GM21367 (cell line): ENCODE data around the gene ARHGEF11.

Experiments
- ATAC-seq: cut with Tn5 transposase; IDR thresholded peaks from one replicate; pipeline ENCODE4 v1.9.1; 2021; ENCODE audit not compliant: unreplicated experiment

ARHGEF11 gene

DNA sequence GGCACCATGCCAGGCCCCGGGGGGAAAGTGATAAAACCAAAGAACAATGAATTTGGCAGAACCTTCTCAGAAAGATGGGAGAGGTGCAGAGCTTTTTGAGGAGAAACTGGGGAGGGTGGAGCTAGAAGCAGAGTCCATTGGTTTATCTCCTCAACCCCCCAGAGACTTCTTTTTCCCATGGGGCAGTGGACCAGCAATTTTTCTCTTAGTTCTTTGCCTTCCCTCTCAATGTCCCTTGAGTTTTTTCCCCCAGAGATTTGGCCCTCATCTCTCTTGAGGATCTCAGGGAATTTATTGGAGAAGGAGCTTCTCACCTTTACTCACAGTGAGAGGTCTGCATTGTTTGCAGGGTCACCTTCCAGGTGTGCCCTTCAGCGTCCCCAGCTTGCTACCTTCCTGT is 5.3 kb upstream of the ARHGEF11 start:
- no peak for ATAC-seq

DNA sequence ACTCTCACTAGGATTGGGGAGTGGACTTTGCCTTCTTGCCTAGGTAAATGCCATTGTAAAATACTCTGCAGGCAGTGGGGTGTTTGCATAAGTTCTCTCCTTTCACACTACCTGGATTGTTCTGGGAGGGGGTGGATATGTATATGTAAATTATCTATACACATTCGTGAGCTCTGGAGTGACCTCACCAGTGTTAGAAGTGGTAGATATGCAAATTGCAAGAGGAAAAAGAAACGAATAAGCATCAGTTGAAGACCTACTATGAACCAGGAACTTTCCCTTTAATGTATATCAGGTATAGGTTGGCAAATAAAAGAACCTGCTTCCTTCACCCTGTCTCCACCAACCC is 1.5 kb upstream of the ARHGEF11 start:
- ATAC-seq: no peak

DNA sequence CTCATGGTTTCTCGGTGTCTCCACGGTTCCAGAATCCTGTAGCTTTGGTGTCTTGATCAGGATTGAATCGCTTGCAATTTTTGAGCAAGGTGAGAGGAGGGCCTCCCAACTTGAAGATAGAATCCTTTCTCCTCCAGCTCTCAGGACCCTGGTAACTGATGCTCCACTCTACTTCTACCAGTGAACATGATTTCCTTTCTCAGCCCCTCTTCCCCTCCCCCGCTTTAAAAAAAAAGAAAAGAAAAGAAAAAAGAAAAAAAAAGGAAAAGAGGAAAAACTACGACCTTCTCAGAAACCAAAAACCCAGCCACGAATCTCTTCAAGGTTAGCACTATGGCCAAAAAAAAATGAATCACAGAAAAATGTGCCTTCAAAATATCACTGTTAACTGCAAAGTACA is 1.2 kb downstream of the ARHGEF11 start:
- no peak for ATAC-seq

DNA sequence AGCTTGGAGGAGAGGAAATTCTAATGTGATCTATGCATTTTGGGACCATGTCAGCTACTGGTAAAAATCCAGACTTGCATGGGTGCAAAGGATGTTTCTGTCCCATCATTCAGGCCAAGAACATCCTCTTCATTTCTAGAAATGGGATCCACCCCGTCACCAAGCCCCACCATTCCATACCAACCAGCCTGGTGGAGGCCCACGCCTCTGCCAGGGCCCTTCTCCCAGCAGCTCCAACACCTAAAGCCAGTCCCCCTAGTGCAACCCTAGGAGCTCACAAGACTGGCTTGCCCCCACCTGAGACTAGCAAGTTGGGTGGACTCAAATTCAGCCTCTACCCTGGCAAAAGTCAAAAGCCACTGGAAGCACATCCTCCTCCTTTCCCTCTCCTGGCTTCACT is 1.9 kb downstream of the ARHGEF11 start:
- ATAC-seq: no peak

DNA sequence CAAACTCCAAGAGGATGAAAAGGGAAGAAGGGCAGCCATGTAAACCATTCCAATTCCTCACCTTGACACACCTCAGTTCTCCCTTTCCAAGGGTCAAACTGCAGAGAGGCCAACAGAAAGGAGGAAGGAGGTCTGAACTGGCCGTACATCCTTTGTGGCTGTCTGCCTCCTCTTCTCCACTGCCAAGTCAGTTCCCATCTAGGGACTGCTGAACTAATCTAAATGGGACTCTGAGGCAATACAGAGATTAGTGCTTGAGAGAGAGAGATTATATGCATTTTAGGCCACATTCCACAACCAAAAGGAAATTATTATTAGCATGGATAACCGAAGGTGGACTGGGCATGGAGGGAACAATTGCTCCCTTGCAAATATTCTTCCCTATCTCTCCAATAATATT is 2.7 kb downstream of the ARHGEF11 start:
- no peak for ATAC-seq

DNA sequence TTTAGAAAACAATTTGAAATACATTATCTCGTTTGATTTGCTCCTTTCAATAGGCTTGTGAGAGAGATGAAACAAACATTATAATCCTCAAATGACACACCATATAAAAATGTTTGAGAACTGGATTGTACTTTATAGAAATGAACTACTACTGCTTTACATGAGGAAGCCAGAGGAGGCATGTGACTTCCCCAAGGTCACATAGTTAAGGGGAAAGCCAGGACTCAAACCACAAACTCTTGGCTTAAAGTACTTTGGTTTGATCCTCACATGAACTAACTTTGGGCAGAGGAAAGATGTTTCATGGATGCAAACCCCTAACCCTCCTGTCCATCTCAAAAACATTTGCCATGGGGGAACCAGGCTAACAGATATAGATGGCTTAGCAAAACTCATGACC is 4.7 kb downstream of the ARHGEF11 start:
- ATAC-seq: no peak

DNA sequence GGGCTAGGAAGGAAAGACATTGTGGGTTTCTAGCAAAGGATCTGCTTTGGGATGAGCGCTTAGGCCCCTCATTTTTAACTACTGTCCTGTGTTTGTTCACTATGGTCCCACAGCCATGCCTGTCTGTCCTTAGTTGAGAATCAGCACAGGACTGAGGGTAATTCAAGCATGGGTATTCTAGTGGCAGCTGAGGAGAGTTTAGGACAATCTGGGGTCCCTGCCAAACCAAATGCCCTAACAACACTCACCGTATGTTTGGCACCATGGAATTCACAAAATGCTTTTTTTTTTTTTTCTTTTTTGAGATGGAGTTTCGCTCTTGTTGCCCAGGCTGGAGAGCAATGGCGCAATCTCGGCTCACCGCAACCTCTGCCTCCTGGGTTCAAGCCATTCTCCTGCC is 10.4 kb downstream of the ARHGEF11 start:
- ATAC-seq: no peak

DNA sequence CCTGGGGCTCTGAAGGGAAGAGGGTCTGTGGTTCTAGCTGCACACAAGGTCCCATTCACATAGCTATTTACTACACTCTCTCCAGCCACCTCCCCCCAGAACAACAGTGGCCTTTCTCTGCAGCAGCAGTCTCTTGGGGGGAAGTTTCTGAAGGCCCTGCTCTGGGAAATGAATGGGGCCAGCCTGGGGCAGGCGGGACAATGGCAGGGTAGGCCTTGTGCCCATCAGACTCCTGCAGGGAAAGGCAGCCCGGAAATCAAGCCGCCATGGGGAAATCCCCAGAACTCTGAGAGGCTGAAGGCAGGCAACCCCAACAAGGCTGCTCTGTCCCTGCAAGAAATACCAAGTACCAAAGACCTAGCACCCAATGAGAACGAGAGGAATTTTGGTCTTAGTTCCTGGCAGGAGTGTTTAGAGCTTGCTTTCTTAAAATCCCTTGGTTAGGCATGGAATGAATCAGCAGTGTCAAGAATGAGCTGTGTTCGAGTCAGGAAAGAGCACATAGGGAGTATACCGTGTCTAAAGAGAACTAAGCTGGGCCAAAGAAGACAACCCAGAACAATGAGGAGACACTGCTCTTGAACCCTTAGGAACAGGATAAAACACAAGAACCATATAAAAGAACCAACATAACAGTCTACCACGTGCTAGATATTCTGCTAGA is 11.3 kb downstream of the ARHGEF11 start:
- no peak for ATAC-seq

DNA sequence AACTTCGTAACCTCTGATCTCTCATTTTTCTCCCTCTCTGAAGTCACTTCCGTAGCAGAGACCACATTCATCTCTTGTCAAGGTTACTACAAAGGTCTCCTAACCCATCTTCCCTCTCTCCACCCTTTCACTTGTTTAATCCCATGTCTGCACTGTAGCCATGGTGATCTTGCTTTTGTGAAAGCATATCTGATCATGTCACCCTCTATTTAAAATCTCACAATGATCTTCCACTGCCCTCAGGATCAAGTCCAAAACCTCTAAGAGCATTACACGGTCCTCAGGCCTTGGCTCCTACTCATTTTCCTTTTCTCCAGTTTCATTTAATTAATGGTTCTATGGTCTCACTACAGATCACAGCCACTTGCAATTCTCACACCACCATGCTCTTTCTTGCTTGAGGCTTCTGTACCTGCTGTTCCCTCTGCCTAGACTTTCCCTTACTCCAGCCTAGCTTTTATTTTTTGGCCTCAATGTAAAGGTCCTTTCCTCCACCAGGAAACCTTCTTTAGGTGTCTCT is 12.1 kb downstream of the ARHGEF11 start:
- no peak for ATAC-seq

DNA sequence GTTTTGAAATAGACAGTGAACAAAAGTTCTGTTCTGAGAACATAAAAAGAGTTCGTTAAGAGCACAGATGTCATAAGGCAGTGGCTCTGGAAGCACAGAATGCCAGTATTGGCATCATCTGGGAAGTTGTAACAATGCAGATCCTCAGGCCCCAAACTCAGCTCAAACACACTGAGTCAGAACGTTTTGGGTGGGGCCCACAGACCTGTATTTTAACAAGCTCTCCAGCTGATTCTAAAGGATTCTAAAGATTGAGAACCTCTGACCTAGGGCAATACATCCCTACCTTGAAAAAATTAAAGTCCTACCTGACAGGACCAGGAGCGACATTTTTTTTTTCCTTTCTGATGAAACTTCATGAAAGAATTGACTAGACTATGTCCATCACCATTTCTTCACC is 13.2 kb downstream of the ARHGEF11 start:
- ATAC-seq: no peak

DNA sequence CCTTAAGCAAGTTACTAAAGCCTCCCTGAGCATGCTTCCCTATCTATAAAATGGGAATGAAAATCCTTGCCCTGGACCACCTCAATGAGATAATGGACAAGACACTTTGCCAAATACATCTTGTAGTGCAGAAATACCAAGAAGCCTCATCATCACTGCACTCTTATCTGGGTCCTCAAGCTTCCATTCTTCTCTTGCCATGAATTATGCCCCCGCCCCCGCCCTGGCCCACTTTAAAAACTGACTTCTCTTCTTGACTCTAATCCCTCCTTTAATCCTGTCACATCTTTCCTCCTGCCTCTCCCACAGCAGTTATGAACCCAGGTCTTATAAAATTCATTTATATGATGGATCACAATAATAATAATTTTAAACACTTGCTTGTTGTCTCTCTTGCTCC is 14.8 kb downstream of the ARHGEF11 start:
- ATAC-seq: no peak

DNA sequence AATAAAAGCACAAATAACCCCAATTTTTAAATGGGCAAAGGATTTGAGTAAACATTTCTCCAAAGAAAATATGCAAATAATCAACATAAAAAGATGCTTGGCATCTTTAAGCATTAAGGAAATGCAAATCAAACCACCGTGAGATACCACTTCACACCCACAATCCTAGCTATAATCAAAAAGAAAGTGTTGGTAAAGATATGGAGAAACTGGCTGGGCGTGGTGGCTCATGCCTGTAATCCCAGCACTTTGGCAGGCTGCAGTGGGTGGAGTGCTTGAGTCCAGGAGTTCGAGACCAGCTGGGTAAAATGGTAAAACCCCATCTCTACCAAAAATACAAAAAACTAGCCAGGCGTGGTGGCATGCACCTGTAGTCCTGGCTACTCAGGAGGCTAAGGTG is 16.9 kb downstream of the ARHGEF11 start:
- ATAC-seq: no peak

DNA sequence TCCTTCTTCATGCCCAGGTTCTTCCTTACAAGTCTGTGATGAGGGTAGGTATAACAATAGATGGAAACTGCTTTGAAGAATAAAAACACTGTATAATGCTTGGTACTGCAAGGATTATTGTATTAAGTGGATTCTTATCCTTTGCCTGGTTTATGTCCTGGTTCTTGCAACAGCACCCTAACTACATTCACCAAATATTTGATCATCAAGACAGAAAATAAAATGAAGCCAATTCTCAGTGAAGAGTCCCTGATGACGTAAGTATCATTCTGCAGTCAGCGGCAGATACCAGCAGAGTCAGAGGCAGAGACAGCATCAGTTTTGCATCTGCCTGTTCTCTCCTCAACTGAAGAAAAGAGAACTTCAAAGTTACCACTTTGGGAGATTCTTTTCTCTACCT is 19.7 kb downstream of the ARHGEF11 start:
- no peak for ATAC-seq

DNA sequence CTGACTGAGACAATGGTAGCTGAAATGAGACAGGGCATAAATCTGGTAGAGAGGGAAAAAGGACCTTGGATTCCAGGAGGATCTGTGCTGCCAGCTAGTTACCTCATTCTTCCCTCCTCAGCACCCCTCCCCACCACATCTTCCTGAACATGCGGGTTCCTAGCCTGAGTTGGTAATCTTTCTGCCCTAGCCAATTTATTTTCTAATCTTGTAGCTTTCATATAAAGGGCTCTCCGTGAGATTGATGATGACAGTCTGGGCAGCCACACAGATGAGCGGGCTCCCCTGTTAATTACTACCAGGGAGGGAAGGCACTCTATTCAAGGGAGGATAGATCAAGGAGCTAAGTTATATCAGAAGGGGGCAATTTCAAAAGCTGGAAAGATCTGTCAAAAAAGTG is 20.2 kb downstream of the ARHGEF11 start:
- no peak for ATAC-seq

DNA sequence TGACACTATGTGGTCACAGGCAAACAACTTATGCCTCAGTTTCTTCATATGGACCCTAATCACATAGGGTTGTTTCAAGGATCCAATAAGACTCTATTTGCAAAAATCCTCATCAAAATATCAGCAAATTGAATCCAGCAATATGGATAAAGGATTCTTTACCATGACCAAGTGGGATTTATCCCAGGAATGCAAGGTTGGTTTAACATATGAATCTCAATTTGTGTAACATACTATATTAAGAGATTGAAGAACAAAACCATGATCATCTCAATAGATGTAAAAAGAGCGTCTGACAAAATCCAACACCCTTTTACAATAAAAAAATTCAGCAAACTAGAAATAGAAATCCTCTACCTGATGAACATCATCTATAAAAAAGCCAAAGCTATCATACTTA is 23.9 kb downstream of the ARHGEF11 start:
- no peak for ATAC-seq

DNA sequence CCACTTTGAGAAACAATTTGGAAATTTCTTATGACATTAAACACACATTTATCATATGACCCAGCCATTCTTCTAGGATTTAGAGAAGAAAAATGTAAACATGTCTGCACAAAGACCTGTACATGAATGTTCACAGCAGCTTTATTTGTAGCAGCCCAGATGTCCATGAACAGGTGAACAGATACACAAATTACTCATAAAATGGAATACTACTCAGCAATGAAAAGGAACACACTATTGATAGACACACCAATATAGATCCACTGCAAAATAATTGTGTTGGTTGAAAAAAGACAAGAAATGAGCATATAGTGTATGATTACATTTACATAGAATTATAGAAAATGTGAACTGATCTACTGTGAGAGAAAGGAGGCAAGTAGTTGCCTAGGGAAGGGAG is 26.1 kb downstream of the ARHGEF11 start:
- ATAC-seq: no peak

DNA sequence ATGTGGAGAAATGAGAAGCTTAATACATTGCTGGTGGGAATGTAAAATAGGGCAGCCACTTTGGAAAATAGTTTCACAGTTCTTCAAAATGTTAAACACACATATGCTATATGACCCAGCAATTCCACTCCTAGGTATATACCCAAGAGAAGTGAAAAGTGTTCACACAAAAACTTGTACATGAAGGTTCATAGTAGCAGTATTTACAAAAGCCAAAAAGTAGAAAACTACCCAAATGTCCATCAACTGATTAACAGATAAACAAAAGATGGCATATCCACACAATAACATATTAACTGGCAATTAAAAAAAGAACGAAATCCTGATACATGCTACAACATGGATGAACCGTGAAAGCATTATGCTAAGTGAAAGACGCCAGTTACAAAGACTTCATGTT is 33.7 kb downstream of the ARHGEF11 start:
- no peak for ATAC-seq

DNA sequence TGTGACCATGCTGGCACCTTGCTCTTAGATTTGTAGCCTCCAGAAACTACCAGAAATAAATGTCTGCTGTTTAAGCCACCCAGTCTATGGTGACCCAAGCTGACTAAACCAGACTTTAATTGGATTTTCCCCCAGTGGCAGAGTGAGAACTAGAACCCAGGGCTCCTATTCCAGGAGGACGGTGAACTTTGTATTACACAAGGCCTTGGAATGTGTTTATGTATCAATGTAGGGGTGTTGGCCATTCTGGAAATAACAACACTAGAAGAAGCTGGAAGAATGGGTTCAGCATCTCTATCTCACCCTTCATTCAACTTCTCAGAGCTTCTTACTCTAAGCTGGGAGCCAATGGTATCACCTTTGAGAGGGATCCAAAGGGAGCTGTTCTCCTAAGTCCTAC is 37.0 kb downstream of the ARHGEF11 start:
- no peak for ATAC-seq

DNA sequence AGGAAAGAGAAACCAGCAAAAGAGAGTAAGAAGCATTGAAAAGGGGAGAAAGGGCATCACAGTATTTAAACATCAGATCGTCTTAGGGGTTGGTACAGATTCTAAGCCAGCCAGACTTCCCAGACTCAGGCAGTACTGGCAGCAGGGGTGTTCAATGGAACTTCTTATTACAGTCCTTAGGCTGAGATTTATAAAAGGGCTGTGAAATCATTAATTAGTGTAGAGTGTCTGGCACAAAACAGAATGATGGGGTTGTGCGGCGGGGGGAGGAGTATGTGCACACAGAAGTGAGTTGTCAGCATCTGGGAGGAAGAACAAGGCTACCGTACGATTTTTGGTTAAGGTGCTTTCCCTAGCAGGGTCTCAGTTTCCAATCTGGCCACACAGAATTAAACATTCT is 38.2 kb downstream of the ARHGEF11 start:
- ATAC-seq: no peak

DNA sequence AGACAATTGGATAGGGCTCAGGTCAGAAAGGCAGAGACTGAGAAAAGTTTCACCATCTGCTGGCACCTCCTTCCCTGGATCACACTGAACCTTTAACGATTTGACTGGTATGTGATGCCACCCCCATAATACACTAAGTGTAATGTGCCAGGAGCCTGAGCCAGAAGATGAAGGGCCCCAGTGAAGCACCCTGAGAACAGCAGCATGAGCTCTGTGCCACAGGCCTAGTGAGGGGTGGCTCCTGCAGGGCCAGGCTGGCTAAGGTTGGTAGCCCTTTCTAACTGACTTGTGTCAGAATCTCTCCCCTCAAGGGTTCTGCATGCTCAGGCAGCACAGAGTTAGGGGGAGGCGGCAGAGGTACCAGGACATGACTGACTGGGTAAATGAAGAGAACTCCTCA is 38.9 kb downstream of the ARHGEF11 start:
- ATAC-seq: no peak

DNA sequence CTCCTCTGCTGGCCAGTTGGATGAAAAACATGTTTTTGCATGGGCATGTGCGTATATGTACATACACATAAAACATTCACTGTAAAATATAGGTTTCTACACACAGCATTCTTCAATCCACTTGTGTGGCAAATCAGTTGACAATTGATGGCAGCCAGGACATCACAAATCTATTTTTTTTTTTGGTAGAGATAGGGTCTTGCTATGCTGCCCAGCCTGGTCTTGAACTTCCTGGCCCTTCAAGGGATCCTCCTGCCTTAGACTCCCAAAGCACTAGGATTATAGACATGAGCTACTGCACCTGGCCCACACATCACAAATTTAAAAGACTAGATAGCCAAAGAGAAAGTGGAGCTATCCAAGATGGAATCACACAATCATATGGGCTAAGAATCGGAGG is 39.6 kb downstream of the ARHGEF11 start:
- no peak for ATAC-seq

DNA sequence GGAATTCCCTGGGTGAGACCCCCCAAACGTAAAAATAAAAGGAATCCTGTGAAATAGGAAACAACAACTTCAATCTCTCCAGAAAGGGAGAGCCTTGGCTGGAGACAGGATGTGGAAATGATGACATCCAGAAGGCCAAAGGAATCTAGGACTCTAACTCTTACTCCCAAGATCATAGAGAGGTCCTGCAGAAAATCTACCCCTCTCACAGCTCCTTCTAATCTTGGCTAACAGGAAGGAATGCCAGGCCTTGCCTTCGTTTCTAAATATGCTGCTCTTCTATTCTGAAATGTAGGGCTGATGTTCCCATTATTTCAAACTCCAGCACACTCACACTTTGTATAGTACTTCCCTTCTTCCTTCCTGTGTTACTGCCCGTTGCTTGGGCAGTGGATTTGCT is 40.7 kb downstream of the ARHGEF11 start:
- no peak for ATAC-seq

DNA sequence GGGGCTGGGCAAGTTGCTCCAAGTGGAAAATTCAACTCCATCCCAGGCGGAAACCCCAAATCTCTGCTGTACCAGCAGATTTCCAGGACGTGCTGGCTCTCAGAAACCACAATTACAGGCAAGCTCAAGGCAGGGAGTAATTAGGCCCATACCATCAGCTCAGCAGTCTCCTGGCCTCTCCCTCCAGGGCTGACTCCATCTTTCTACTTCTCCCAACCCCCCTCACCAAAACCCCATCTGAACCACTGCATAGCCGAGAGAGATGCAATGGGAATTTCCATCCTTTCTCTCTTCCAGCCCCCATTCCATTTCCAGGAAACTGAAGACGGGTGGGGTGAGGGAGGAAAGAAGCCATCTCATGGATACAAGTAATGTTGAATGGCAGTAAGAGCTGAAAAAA is 41.2 kb downstream of the ARHGEF11 start:
- ATAC-seq: no peak

DNA sequence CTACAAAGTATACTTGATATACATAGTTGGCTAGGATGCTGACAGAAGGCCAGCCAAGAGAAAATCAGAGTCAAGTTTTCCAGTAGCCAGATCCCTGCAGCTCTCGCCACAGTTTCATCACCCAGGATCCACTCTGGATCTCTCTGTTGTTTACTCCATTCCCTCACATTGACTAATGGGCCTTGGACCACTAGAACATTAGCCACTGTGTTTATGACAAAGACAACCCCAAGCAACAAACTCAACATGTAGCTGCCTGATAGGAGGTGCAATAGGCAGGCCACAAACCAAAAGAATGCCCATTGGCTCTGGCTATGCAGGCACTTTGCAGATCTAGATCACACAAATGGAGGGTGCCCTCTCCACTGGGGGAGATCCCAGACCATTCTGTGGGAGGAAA is 44.2 kb downstream of the ARHGEF11 start:
- no peak for ATAC-seq
